HG03520 (cell line): ENCODE measurements around the gene PADI1.

Experiments
- ATAC-seq: cut with Tn5 transposase; IDR thresholded peaks from one replicate; pipeline ENCODE4 v1.9.1; 2021; ENCODE audit warnings: mild to moderate bottlenecking, moderate library complexity; ENCODE audit not compliant: unreplicated experiment

Gene PADI1

DNA sequence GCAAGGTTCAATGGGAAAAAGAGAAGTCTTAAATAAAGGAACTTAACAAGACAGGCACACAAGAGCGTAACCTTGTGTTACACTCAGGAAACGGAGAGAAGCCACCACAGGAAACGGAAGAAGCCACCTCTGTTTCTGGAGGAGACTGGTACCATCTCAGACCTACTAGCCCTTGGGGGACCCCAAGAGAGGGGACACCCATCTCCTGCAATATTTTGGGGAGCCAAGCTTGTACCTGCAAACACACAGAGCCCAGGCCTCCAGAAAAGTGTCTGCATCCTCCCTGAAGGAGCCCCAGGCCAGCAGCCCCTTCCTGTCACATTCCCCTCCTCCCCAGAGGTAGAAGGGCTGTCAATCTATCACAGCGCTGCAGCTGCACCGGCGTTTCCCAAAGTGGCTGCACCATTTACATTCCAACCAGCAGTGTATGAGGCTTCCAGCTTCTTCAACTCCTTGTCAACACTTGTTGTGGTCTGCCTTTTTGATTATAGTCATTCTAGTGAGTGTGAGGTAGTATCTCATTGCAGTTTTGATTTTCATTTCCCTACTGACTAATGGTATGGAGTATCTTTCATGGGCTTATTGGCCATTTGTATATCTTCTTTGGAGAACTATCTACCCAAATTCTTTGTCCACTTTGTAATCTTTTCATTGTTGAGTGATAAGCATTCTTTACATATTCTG lies 23.0 kb upstream of the PADI1 start:
- no peak for ATAC-seq

DNA sequence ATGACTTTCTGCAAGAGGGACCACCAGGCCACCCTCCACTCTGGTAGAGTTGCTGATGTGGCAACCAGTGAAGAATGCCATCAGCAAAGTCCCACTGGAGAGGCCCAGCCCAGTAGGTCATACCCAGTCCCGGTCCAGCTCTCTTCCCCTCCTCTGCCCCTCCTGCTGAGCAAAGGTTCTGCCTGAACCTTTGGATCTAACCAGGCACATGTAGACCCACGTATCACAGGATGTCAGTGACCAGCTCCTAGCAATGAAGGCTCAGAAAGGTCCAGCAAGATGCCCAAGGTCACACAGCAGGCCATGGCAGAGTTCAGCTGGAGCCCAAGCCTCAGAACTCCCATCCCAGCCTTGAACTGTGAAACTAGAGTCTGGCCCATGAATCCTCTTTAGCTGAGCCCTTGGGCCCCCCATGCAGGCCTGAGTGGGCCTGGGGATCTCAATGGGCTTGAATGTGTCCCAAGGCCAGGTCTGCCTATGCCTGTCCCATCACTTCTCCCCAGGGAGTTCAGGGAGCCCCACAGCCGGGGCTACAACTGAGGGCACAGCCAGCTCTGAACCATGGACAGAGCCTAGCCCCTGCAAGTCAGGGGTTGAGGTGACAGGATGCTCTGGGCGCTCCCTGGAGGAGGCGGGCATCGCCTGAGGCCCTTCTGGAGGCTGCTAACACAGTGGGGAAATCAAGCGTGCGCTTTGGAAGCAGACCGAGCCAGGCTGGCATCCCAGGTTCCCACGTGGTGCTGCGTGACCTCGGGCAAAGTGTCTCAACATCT lies 21.4 kb upstream of the PADI1 start:
- no peak for ATAC-seq

DNA sequence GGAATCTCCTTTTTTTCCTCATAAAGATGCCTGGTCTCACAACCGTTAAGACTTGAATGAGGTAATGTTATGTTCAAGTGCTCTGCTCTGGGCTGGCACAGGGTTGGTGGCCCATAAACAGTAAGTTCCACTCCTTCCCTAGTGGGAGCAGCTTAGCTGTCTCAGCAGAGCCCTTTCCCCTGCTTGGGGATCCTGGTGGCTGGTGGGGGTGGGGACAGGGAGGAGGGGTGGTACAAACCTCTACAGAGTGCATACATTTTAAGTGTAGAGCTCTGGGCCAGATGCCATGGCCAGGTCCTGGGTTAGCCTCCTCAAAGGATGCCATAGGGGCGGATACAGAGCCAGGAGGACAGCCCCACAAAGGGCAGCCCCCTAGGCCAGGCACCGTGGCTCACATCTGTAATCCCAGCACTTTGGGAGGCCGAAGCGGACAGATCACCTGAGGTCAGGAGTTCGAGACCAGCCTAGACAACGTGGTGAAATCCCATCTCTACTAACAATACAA lies 20.7 kb upstream of the PADI1 start:
- ATAC-seq, result no peak

DNA sequence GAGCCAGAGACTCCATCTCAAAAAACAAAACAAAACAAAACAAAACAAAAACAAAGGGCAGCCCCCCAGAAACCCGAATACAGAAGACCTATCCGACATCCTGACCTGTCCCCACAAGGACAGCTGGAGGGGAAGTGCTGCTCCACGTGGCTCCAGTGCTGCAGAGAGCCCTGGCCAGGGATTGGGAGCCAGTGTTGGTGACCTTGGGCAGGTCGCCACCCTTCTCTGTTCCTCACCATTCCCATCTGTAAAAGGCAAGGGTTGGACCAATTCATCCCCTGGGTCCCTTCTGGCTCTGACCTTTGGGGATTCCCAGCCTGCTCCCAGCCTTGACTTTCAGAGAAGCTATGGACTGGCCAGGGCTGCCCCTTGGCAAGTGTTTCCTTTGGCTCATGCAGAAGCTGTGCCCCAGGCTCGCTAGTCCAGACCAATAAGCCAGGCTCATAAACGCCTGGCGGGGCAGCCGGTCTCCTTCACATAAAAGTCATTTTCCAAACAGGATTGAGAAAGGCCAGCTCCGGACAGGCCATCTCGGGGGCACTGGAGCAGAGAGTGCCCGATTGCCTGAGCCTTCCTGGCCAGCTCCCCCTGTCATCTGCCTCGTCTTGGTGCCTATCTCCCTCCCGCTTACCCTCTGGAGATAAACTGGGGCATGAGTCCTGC lies 20.0 kb upstream of the PADI1 start:
- no peak for ATAC-seq

DNA sequence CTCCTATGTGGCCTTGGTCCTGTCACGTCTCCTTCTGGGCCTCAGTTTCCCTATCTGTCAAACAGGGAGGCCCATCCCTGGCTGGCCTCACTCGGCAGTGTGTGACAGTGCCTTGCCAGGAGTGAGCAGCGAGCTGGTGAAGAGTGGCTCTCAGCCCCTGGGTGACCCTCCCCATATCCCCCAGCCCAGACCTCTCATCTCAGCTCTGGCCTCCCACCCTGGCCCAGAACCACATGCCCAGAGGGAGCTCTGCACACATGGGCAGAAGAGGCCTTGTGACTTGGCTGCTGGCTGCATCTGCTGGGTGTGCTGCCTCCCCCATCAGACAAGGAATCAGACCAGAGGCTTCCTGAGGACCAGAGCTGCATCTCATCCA lies 19.5 kb upstream of the PADI1 start:
- no peak for ATAC-seq

DNA sequence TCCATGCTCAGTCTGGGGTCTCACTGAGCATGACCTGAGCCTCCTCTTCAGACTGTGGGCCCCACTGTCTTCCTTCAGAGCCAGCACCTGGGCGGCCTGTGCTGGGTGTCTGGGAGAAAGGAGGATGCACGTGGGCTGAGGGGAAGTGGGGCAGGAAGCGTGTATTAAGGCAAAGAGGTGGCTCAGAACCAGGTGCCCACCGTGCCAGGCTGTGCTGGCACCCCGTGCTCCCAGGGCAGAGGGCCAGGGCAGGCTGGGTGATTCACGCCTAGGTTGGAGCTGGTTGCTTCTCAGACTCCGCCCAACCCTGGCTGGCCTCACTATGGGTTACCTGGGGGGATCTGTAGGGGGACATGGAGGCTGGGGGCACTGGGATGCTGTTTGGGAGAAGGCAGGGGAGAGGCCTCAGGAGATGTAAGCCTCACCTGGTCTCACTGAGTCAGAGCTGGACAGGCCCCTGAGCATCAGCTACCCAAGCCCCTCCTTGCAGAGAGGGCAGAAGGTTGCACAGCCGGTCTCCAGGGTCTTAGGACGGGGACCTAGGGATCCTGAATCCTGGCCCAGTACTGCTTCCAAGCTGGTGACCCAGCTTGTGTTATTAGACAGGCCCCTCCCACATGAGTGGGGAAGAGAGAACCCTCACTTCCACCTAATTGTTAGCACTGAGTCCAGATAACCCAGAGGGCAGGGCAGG lies 18.6 kb upstream of the PADI1 start:
- no peak for ATAC-seq

DNA sequence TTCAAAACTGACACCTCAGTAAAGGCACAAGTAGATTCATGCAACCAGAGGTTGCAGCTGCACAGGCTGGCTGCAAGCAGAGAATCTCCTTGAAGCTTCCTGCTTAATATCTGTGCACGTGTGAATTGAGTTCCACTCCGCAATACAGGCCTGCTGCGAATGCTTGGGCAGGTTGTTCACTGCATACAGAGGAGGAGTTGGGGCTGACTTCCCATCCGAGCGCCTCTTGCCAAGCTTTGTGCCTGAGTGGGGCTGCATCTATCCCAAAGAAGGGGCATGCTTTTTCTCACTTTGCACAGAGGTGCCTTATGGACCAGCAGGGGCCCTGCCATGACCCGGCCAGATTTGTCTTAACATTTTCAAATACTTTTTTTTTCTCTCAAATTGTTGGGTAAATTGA lies 17.9 kb upstream of the PADI1 start:
- no peak for ATAC-seq

DNA sequence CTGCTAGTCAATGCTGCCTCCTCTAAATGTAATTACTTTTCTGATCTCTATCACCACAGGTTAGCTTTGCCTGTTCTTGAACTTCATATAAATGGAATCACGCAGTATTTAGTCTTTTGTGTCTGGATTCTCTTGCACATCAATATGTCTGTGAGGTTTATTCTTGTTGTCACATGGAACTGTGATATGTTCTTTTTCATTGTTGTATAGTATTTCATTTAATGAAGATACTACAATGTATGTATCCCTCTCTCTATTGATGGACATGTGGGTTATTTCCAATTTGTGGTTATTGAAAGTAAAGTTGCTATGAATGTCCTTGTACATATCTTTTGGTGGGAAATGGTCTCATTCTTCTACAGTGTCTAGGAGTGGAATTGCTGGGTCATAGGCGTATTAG lies 16.7 kb upstream of the PADI1 start:
- ATAC-seq, result no peak

DNA sequence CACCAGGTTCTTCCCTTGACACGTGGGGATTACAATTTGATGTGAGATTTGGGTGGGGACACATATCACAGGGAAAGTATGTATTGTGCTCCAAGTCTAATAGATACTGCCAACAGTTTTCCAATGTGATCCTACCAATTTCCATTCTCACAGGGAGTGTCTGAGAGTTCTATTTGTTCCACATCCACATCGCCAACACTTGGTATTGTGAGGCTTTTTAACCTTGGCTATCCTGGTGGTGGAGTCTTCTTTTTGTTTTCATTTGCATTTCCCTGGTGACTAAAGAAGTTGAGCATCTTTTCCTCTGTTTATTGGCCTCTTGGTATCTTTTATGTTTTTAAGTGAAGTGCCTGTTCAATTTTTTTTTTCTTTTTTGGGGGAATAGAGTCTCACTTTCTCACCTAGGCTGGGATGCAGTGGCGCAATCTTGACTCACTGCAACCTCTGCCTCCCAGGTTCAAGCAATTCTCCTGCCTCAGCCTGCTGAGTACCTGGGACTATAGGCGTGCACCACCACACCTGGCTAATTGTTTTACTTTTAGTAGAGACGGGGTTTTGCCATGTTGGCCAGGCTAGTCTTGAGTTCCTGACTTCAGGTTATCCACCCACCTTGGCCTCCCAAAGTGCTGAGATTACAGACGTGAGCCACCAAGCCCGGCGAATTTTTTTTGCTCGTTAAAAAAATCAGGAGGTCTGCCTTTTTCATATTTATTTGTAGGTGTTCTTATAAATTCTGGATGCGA lies 15.9 kb upstream of the PADI1 start:
- no peak for ATAC-seq

DNA sequence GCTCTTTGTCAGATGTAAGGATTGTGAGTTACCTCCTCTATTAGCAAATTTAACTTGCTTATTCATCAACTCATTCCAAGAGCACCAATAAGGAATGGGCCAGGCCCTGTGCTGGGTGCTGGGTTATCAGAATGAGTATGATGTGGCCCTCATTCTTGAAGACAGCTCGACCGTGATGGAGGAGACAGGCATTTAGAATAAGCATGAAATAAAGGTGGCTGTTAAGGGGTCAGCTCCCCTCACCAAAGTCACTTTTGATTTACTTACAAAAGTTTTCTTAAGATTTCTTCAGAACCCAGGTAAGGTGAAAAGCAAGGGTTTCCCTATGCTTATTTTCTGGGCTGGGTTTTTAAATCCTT lies 15.3 kb upstream of the PADI1 start:
- ATAC-seq, result no peak

DNA sequence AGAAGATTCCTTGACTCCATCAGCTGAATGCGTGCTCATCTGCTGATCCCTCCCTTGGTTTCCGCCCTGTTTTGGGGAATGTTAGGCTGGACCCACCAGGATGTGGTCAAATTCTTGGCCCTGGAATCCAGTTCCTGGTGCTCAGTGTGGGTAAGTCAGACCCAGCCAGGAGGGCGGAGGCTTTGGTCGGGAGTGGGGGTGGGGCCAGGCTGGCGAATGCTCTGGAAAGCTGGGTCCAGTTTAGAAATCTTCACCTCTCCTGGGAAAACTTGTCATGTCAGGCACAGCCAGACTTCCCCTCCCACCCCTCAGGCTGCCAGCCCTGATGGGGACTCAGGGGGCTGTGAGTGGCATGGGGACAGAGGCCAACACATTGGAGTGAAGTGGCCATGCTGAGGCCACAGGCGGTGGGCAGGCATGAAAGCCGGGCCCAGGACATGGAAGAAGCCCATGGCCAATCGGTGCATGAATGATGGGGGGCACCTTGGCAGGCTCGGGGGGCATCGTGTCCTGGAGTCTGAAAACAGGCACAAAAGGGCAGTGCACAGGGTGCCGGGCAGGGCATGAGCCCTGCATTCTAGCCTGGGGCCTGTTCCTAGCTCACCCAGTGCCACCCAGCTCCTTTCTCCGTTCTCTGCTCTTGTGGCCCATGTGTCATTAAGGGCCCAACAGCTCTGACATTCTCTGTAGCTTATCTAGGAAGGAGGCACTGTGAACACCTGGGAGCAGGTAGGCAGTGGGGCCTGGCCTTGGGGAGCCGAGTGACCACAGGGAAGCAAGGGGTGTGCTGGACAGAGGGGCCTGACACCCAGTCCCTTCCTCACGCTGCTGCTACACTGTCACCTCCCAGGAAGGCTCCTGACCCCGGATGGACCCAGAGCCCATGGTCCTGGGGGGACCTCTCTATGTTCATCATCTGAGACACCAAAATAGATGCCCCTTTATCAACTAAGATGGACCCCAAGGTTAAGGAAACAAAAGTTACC lies 14.6 kb upstream of the PADI1 start:
- no peak for ATAC-seq

DNA sequence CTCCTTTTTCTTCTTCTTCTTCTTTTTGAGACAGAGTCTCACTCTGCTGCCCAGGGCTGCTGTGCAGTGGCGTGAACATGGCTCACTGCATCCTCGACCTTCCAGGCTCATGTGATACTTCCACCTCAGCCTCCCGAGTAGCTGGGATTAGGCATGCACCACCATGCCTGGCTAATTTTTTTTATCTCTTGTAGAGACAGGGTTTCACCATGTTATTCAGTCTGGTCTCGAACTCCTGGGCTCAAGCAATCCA lies 13.0 kb upstream of the PADI1 start:
- ATAC-seq, result no peak

DNA sequence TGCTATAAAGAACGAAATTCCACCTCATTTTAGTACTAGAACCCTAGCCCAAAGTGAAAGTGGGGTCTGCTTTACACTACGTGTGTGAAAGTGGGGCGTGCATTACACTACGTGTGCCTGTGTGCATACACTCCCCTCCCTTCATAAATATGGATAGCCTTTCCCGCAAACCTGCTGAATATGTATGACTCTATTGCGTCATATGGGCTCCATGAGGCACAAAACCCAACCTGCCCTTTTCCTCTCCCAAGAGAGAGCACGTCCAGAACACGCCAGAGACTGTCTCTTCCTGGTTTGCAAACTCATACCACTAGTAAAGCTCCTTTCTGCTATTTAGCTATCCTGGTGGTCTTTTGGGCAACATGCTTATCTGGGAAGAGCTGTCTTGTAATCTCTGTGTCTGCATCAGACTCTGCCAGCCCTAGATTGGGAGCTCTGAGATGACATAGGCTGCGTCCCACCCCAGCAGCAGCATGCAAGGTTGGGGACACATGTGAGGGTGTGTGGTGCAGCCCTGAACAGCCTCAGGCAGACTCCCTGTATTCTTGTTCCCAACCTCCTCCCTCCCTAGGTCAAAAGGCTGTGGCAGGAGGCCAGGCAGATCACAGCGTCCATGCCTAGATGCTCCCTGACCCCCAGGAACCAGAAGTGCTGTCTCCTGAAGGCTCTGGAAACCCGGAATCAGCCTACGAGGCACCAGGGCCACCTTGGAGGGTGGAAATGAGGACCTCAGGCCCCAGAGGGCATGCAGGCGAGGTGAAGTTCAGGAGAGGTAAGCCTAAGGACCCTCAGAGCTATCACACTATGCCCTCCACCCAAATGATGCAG lies 12.3 kb upstream of the PADI1 start:
- ATAC-seq, result no peak

DNA sequence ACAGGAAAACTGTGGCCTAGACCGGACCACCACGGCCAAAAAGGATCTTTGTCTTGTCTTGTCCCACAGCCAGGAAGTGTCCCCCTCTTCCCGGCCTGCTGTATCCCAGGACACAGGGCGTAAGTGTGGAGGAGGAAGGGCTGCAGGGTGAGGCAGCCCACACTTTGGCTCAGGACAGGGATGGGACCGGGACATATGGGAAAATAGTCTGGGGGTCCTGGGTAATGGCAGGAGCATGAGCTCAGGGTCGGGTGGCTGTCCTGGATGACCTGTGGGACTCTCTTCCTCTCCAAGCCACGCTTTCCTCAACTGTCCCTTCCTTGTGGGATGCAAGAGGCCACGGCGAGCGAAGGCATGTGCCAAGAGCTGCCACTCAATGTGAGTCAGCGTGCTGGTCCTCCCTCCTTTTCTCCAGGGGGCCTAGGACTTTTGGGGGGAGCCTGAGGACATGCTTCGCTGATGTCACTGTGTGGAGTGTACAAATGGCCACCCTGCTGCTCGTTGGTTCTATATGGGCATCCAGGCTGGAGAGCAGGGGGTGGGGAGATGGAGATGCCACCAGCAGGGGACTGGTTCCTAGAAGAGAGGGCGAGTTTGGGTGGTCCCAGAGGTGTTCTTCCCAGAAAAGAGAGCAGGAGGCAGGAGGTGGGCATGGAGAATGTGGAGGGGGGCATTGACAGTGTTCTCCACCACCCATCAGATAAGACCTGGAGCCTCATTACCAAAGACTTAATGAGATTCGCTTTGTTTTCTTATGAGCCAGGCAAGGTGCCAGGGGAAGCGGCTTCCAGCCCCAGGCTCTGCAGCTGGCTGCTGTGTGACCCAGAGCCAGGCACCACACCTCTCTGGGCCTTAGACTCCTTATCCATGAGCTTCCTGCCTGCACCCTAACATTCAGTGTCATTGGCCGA lies 11.5 kb upstream of the PADI1 start:
- ATAC-seq, result no peak

DNA sequence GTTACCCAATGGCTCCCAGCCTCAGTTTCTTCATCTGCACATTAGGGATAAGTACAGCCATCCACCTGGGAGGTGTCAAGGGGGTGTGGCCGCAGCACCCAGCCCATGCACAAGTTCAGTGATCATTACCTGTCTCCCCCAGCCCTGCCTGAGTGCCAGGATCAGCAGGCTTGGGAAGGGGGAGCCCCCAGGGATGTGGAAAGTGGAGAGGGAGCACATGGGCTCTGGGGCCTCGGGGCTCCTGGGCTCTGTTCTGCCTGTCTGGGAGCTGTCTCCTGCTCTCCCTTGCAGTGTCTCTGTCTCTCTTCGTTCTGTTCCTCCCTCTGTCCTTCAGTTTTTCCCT lies 10.8 kb upstream of the PADI1 start:
- no peak for ATAC-seq

DNA sequence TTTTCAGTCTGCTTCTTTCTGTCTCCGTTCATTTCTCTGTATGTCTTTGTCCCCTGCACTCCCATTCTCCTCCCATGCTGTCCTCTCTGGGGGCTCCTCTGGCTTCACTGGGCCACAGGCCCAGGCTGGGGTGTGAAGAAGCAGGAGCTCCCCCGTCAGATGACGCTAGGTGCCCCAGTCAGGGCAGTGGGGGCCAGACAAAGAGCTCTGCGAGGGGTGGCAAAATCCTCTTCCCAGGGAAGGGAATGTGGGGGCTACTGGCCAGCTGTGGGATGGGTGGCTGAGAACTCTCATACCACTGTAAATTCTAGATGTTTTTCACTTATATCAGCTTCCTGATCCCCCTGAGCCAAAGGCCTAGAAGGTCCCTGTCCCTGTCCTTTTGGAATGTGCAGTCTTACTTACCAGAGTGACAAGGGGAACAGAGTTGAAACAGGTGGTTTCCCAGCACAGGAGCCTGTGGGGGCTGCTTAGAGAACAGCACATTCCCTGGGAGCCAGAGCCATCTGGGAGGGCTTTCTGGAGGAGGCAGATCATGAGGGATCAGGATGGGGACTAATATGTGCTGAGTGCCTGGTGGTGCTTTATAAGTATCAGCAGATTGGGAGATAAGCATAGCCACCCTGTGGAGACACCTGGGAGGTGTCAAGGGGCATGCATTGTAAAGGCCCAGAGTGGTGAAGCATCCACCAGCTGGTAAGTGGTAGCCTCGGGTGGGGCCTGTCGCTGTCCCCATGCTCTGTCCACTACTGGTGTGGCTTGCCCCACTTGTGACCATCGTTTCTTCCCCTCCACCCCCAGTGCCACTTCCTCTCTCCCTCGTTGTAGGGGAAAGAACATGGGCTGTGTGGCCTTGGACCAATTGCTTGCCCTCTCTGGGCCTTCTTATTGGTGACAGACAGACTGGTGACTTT lies 10.1 kb upstream of the PADI1 start:
- no peak for ATAC-seq

DNA sequence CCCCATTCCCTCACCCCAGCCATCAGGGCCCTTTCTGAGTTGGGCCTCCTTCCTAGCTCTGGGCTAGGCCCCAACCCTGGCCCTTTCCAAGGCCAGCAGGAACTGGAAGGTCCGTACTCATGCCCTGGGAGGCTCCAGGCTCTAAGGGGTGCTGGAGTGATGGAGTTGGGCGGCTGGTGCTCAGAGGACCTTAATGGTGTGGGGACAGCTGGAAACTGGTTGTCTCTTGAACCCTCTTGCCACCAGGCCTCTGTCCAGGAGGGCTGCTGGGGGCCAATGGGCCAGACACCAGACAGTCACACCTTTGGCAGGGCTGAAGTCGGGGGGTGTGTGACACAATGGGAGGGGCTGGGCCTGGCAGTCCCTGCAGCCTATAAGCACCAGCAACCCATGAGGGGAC lies 9.2 kb upstream of the PADI1 start:
- no peak for ATAC-seq
